Fibroblast of skin of scalp (primary cell): ENCODE results near the gene UNK.
"Not testable (repeated sequence)": the region's sequence is repeated elsewhere in the genome, so short reads cannot be mapped to it uniquely, and the experiment has no call there.

Experiments used
- DNase-seq: peaks from one replicate; pipeline ENCODE4 v3.0.0-alpha.2; 2013

Gene UNK

GRCh38 chr17:75853433-75853832 lies 68.8 kb downstream of the UNK start:
- no peak for DNase-seq

- peak; percentile 51 for DNase-seq
Observed at GRCh38 chr17:75854101-75854748, 69.6 kb downstream of the UNK start.

- DNase-seq, result no peak
Observed at GRCh38 chr17:75854881-75855309, 70.3 kb downstream of the UNK start.

GRCh38 chr17:75855310-75856061 lies 70.9 kb downstream of the UNK start, which contains the start of gene WBP2:
Gene WBP2, minus strand, starts transcription at chr17:75855335. Its CDS starts 38 bp downstream, at chr17:75855297.
- DNase-seq, result peak; percentile 100

- DNase-seq, result no peak
Observed at GRCh38 chr17:75856062-75856756, 71.6 kb downstream of the UNK start.

- DNase-seq, result not testable (repeated sequence)
Observed at GRCh38 chr17:75859358-75859757, 74.8 kb downstream of the UNK start.

GRCh38 chr17:75861927-75862317 lies 77.3 kb downstream of the UNK start:
- DNase-seq, result peak; percentile 42

GRCh38 chr17:75864448-75864871 lies 79.9 kb downstream of the UNK start:
- peak; percentile 72 for DNase-seq

GRCh38 chr17:75864887-75865286 lies 80.3 kb downstream of the UNK start:
- not testable (repeated sequence) for DNase-seq

- not testable (repeated sequence) for DNase-seq
Observed at GRCh38 chr17:75865404-75866188, 81.0 kb downstream of the UNK start.

- DNase-seq, result not testable (repeated sequence)
Observed at GRCh38 chr17:75868730-75869281, 84.2 kb downstream of the UNK start.

GRCh38 chr17:75869282-75870141 lies 84.9 kb downstream of the UNK start:
- peak; percentile 47 for DNase-seq

- not testable (repeated sequence) for DNase-seq
Observed at GRCh38 chr17:75870228-75870627, 85.6 kb downstream of the UNK start.

GRCh38 chr17:75872434-75873351 lies 88.1 kb downstream of the UNK start:
- DNase-seq, result peak; percentile 81

- DNase-seq, result no peak
Observed at GRCh38 chr17:75873587-75874322, 89.1 kb downstream of the UNK start.

GRCh38 chr17:75874323-75875181 lies 89.9 kb downstream of the UNK start:
- DNase-seq, result no peak
